Inferior parietal cortex (tissue), 1 donor: Measurements from ENCODE around the gene SIGLEC7.

ENCODE experiments used
- DNase-seq: peaks from one replicate; pipeline ENCODE4 v3.0.0-alpha.2; 2016; ENCODE audit errors: extremely low spot score

Gene SIGLEC7

GRCh38 chr19:51168564-51169282 is 26.6 kb downstream of the SIGLEC7 start:
- no peak for DNase-seq

- DNase-seq, result peak; percentile 81
Observed at GRCh38 chr19:51169283-51169918, 27.3 kb downstream of the SIGLEC7 start.

GRCh38 chr19:51172223-51172622 is 30.1 kb downstream of the SIGLEC7 start:
- DNase-seq, result no peak

GRCh38 chr19:51173681-51174080 is 31.6 kb downstream of the SIGLEC7 start:
- DNase-seq, result no peak

- peak; percentile 3 for DNase-seq
Observed at GRCh38 chr19:51179256-51179655, 37.2 kb downstream of the SIGLEC7 start.

- DNase-seq, result no peak
Observed at GRCh38 chr19:51181377-51181912, 39.3 kb downstream of the SIGLEC7 start.

- no peak for DNase-seq
Observed at GRCh38 chr19:51181913-51182419, 39.9 kb downstream of the SIGLEC7 start.

- no peak for DNase-seq
Observed at GRCh38 chr19:51183629-51184028, 41.5 kb downstream of the SIGLEC7 start.

GRCh38 chr19:51185069-51185867 is 43.2 kb downstream of the SIGLEC7 start:
- no peak for DNase-seq

GRCh38 chr19:51185868-51186215 is 43.7 kb downstream of the SIGLEC7 start:
- no peak for DNase-seq

GRCh38 chr19:51186323-51186722 is 44.2 kb downstream of the SIGLEC7 start:
- no peak for DNase-seq

GRCh38 chr19:51187395-51188226 is 45.5 kb downstream of the SIGLEC7 start:
- DNase-seq, result peak; percentile 29

- no peak for DNase-seq
Observed at GRCh38 chr19:51188227-51188559, 46.1 kb downstream of the SIGLEC7 start.

GRCh38 chr19:51192689-51193088 is 50.6 kb downstream of the SIGLEC7 start:
- DNase-seq, result no peak

GRCh38 chr19:51194527-51195315 is 52.6 kb downstream of the SIGLEC7 start:
- DNase-seq, result no peak

GRCh38 chr19:51195316-51195586 is 53.1 kb downstream of the SIGLEC7 start:
- DNase-seq, result no peak

- DNase-seq, result no peak
Observed at GRCh38 chr19:51195616-51196015, 53.5 kb downstream of the SIGLEC7 start.

- DNase-seq, result no peak
Observed at GRCh38 chr19:51196181-51196580, 54.1 kb downstream of the SIGLEC7 start.

- no peak for DNase-seq
Observed at GRCh38 chr19:51198641-51199040, 56.5 kb downstream of the SIGLEC7 start.

GRCh38 chr19:51200071-51200666 is 58.1 kb downstream of the SIGLEC7 start:
- no peak for DNase-seq

- DNase-seq, result no peak
Observed at GRCh38 chr19:51201712-51202111, 59.6 kb downstream of the SIGLEC7 start.
